ENCODE data around the gene ENC1.

GRCh38 chr5:74641735-74642542, 1.4 kb upstream of the ENC1 start:
- TF ChIP-seq, protein P1, sequence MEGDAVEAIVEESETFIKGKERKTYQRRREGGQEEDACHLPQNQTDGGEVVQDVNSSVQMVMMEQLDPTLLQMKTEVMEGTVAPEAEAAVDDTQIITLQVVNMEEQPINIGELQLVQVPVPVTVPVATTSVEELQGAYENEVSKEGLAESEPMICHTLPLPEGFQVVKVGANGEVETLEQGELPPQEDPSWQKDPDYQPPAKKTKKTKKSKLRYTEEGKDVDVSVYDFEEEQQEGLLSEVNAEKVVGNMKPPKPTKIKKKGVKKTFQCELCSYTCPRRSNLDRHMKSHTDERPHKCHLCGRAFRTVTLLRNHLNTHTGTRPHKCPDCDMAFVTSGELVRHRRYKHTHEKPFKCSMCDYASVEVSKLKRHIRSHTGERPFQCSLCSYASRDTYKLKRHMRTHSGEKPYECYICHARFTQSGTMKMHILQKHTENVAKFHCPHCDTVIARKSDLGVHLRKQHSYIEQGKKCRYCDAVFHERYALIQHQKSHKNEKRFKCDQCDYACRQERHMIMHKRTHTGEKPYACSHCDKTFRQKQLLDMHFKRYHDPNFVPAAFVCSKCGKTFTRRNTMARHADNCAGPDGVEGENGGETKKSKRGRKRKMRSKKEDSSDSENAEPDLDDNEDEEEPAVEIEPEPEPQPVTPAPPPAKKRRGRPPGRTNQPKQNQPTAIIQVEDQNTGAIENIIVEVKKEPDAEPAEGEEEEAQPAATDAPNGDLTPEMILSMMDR (IDR thresholded peaks at IDR 0.05) = peak; percentile 39 to 80 (median 59)
- TF ChIP-seq EP300 (IDR thresholded peaks at IDR 0.05; ENCODE audit: low read depth) (no peak), POLR2A (IDR thresholded peaks at IDR 0.05) (no peak), POLR2AphosphoS5 (IDR thresholded peaks at IDR 0.05) (peak in 1 of 3 donors; percentile 9)
